A549 (cell line): Measurements from ENCODE around the gene RBM6.

Experiments used
- CEBPB ChIP-seq, 2 experiments: fragments of >200 bp in 1 of 2; sonication (Bioruptor Twin) in 1 of 2; formaldehyde crosslinking in 1 of 2; IDR thresholded peaks; 2 replicates each; pipeline ENCODE4 v1.6.1; 2012 to 2016
- CHD2 ChIP-seq: fragments of 150-350 bp; IDR thresholded peaks from 2 replicates; pipeline ENCODE4 v1.6.1; 2014; ENCODE audit warnings: low read length; ENCODE audit not compliant: partially characterized antibody
- CTCF ChIP-seq: fragments of >200 bp; sonication (Bioruptor Twin); formaldehyde crosslinking; IDR thresholded peaks from 3 replicates; pipeline ENCODE4 v1.5.1; 2016
- EHMT2 ChIP-seq: fragments of 200-600 bp; sonication (generic); IDR thresholded peaks from 2 replicates; pipeline ENCODE4 v1.6.1; 2016; ENCODE audit warnings: antibody characterized with exemption, low read depth, mild to moderate bottlenecking, moderate library complexity
- NR3C1 ChIP-seq: fragments of >200 bp; sonication (Bioruptor Twin); formaldehyde crosslinking; IDR thresholded peaks from 3 replicates; pipeline ENCODE4 v1.6.1; 2017
- POLR2A ChIP-seq: IDR thresholded peaks from 2 replicates; pipeline ENCODE4 v1.6.1; 2012; ENCODE audit warnings: mild to moderate bottlenecking, low read length

DNA sequence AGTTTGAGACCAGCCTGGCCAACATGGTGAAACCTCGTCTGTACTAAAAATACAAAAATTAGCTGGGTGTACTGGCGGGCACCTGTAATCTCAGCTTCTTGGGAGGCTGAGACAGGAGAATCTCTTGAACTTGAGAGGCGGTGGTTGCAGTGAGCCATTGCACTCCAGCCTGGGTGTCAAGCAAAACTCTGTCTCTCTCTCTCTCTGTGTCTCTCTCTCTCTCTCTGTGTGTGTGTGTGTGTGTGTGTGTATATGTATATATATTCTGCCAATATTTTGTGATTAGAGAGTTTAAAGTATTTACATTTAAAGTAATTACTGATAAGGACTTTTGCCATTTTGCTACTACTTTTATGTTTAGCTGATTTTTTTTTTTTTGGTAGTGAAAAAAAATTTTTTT is 15.7 kb downstream of the RBM6 start:
- TF ChIP-seq CHD2, result no peak
- no peak for TF ChIP-seq CEBPB (IDR thresholded peaks at IDR 0.05)
- no peak for TF ChIP-seq CTCF
- no peak for TF ChIP-seq POLR2A
- no peak for TF ChIP-seq NR3C1
- TF ChIP-seq EHMT2, result no peak
